HFFc6 (cell line): ENCODE results near the gene PCSK7. TPM values are rescaled to one million over a fixed set of nuclear protein-coding genes. Genes with fewer than 3 reads are reported as not detected.

Source experiments
- DNase-seq: peaks from one replicate; pipeline ENCODE4 v3.0.0-alpha.2; 2018
- H3K27ac Mint-ChIP-seq: 2 replicates; pipeline ENCODE4 v1.8.0; 2020; ENCODE audit warnings: mild to moderate bottlenecking, mixed read lengths
- H3K27me3 Mint-ChIP-seq: 2 replicates; pipeline ENCODE4 v1.8.0; 2021; ENCODE audit warnings: mild to moderate bottlenecking, moderate library complexity, mixed read lengths; ENCODE audit not compliant: insufficient read depth
- H3K36me3 Mint-ChIP-seq: 2 replicates; pipeline ENCODE4 v1.8.0; 2021; ENCODE audit warnings: low read depth, mixed read lengths
- H3K4me1 Mint-ChIP-seq: 2 replicates; pipeline ENCODE4 v1.8.0; 2020; ENCODE audit warnings: low read depth, mixed read lengths
- H3K4me3 Mint-ChIP-seq: 2 replicates; pipeline ENCODE4 v1.8.0; 2020; ENCODE audit warnings: mild to moderate bottlenecking, moderate library complexity, mixed read lengths
- H3K9me3 Mint-ChIP-seq: 2 replicates; pipeline ENCODE4 v1.8.0; 2020; ENCODE audit warnings: mild to moderate bottlenecking, mixed read lengths
- total RNA-seq, 6 experiments: library from RNA; stranded (reverse); fragmentation: NEBNext Ultra II Directional; extraction: Animal tissue kit (Norgen Biotek cat#: 25700); gene quantifications; 2 replicates in 1 of 6; 3 replicates in 5 of 6; pipeline ENCODE4 v1.2.3, GENCODE V29; 2021
- TF ChIP-seq, protein P1 (sequence below): fragments of 200-600 bp; sonication (generic); IDR thresholded peaks from 2 replicates; pipeline ENCODE4 v1.5.0; 2021; ENCODE audit warnings: antibody characterized with exemption, mild to moderate bottlenecking

Gene PCSK7
- total RNA-seq, 6 experiments from 2014 or later = 64.1 to 73.6 (median 68.0) TPM

DNA sequence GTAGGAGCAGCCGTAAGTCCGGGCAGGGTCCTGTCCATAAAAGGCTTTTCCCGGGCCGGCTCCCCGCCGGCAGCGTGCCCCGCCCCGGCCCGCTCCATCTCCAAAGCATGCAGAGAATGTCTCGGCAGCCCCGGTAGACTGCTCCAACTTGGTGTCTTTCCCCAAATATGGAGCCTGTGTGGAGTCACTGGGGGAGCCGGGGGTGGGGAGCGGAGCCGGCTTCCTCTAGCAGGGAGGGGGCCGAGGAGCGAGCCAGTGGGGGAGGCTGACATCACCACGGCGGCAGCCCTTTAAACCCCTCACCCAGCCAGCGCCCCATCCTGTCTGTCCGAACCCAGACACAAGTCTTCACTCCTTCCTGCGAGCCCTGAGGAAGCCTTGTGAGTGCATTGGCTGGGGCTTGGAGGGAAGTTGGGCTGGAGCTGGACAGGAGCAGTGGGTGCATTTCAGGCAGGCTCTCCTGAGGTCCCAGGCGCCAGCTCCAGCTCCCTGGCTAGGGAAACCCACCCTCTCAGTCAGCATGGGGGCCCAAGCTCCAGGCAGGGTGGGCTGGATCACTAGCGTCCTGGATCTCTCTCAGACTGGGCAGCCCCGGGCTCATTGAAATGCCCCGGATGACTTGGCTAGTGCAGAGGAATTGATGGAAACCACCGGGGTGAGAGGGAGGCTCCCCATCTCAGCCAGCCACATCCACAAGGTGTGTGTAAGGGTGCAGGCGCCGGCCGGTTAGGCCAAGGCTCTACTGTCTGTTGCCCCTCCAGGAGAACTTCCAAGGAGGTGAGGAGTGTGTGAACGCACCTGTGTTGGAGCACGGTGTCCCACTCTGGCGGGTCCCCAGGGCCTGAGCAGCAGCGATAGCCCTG lies 32.6 kb downstream of the PCSK7 start, which contains the start of gene TAGLN:
TSS of gene TAGLN (plus strand) at position 318 of the 863 bp plus-strand sequence. CDS start 3,644 bp downstream, outside the sequence.
- Mint-ChIP-seq H3K27me3 (peaks cover 9% of the 10 kb centered on the region), H3K27ac (peak within 1 kb of the TSS; percentile 95), H3K4me3 (peak within 1 kb of the TSS; percentile 93), H3K4me1 (peaks cover 63% of the 10 kb centered on the region), H3K9me3 (no peaks in the 10 kb centered on the region), H3K36me3 (peaks cover 39% of the 10 kb centered on the region)
- DNase-seq = peak; percentile 94
- TF ChIP-seq, protein P1, sequence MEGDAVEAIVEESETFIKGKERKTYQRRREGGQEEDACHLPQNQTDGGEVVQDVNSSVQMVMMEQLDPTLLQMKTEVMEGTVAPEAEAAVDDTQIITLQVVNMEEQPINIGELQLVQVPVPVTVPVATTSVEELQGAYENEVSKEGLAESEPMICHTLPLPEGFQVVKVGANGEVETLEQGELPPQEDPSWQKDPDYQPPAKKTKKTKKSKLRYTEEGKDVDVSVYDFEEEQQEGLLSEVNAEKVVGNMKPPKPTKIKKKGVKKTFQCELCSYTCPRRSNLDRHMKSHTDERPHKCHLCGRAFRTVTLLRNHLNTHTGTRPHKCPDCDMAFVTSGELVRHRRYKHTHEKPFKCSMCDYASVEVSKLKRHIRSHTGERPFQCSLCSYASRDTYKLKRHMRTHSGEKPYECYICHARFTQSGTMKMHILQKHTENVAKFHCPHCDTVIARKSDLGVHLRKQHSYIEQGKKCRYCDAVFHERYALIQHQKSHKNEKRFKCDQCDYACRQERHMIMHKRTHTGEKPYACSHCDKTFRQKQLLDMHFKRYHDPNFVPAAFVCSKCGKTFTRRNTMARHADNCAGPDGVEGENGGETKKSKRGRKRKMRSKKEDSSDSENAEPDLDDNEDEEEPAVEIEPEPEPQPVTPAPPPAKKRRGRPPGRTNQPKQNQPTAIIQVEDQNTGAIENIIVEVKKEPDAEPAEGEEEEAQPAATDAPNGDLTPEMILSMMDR = no peak

DNA sequence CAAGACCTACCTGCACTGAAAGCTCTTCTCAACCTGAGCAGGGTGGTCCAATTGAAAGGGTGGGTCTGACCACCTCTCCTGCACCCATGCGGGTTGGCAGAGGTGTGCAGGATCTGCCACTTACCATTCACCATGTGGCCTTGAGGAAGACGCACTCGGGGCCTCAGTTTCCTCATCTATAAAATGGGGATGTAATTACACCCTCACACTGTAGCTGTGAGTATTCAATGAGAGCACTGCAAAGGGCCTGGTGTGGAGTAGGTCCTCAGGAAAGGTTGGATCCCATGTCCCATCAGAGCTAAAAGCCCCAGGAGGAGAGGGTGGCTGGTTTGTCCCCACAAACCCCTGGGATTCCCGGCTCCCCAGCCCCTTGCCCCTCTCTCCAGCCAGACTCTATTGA lies 33.3 kb downstream of the PCSK7 start:
- Mint-ChIP-seq H3K27ac (peak overlapping the region; percentile 95), H3K4me3 (peak overlapping the region; percentile 93)

DNA sequence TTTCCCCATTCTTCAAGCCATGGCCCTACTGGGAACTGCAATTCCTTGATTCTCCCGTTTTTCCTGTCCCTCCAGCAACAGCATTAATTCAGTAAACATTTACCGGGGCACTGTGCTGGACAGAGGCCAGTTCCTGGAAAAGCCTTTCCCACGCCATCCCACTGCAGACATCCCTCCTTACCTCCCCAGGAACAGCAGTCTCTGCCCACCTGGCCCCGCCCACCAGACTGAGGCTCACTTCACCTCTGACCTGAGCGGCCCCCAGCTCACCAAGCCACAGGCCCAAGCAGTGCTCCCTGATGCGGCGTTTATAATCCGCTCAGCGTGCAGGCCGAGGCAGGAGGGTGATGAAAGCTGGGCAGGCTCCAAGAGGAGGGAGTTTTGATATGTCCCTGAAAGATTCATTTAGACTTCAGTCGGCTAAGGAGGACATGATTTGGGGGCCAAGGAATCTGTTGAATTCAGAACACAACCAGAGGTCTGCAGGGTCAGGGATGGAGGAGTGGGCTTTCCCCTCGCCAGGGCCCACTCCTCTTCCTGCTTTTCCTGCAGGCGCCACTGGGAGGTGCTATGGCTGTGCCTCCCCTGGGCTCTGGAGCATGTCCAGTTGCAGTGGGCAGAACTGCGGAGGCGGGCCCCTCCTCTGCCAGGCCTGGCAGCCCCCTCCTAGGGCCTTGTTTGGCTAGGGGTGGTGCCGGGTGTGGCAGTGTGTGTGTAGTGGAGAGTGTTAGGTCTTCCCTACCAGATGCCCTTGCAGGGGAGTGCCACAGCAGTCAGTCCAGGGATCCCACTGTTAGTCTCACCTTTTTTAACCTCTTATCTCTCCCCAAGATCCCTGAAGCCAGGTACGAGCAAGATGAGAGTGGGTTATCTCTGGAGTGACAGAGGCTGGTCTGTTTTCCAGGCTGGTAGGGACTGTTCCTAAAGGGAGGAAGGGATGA lies 34.1 kb downstream of the PCSK7 start:
- Mint-ChIP-seq H3K4me1 (peaks cover 48% of the 10 kb centered on the region), H3K36me3 (peaks cover 29% of the 10 kb centered on the region), H3K9me3 (no peaks in the 10 kb centered on the region), H3K27ac (peak overlapping the region; percentile 95), H3K4me3 (peak overlapping the region; percentile 93), H3K27me3 (peaks cover 11% of the 10 kb centered on the region)
- DNase-seq = no peak
- TF ChIP-seq, protein P1 = peak; percentile 70

More for the DNA sequence above, 33.3 kb downstream of the PCSK7 start:
- TF ChIP-seq, protein P1 = no peak
- Mint-ChIP-seq H3K36me3 (peaks cover 34% of the 10 kb centered on the region), H3K9me3 (no peaks in the 10 kb centered on the region), H3K27me3 (peaks cover 9% of the 10 kb centered on the region), H3K4me1 (peaks cover 57% of the 10 kb centered on the region)
- DNase-seq = no peak

DNA sequence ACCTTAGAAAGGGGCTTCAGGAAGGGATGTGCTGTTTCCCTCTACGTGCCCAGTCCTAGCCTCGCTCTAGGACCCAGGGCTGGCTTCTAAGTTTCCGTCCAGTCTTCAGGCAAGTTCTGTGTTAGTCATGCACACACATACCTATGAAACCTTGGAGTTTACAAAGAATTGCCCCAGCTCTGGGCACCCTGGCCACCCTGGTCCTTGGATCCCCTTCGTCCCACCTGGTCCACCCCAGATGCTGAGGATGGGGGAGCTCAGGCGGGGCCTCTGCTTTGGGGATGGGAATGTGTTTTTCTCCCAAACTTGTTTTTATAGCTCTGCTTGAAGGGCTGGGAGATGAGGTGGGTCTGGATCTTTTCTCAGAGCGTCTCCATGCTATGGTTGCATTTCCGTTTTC lies 34.9 kb downstream of the PCSK7 start:
- Mint-ChIP-seq H3K27ac (peak overlapping the region; percentile 95), H3K36me3 (peaks cover 29% of the 10 kb centered on the region), H3K4me1 (peaks cover 40% of the 10 kb centered on the region), H3K9me3 (no peaks in the 10 kb centered on the region), H3K4me3 (no peak overlapping the region; the same call in 1 of the 2 replicates), H3K27me3 (peaks cover 11% of the 10 kb centered on the region)
- TF ChIP-seq, protein P1 = no peak
- no peak for DNase-seq

DNA sequence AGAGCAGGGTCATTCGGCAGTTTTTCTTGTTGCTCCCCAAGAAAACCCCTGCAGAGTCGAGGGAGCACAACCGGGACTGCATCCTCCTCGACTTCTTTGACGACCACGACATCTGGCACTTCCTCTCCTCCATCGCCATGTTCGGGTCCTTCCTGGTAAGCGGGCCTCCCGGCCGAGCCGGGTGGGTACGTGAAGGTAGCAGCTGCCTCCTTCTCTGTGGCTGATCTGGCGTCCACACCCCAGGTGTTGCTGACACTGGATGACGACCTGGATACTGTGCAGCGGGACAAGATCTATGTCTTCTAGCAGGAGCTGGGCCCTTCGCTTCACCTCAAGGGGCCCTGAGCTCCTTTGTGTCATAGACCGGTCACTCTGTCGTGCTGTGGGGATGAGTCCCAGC lies 36.1 kb downstream of the PCSK7 start:
- Mint-ChIP-seq H3K4me1 (peaks cover 28% of the 10 kb centered on the region), H3K36me3 (peaks cover 23% of the 10 kb centered on the region), H3K9me3 (no peaks in the 10 kb centered on the region), H3K27me3 (peaks cover 11% of the 10 kb centered on the region), H3K27ac (no peak overlapping the region), H3K4me3 (no peak overlapping the region)
- no peak for DNase-seq
- TF ChIP-seq, protein P1 = no peak
